Endothelial cell of umbilical vein (primary cell): ENCODE results near the gene NES.

Source experiments
- EZH2 ChIP-seq: IDR thresholded peaks from 2 replicates; pipeline ENCODE4 v1.6.1; 2012; ENCODE audit warnings: borderline replicate concordance, low read depth, mild to moderate bottlenecking, moderate library complexity, low read length, inconsistent platforms; ENCODE audit not compliant: severe bottlenecking
- JUN ChIP-seq: IDR thresholded peaks from 2 replicates; pipeline ENCODE4 v1.6.1; 2011; ENCODE audit warnings: borderline replicate concordance, low read depth; ENCODE audit not compliant: insufficient read length, insufficient read depth

GRCh38 chr1:156698995-156699394 lies 21.8 kb upstream of the NES start:
- TF ChIP-seq JUN (no peak), EZH2 (no peak)
